Activated CD8-positive, alpha-beta memory T cell treated with anti-CD3 and anti-CD28 coated beads, Interleukin-2, amount 50 U/mL, for 4 hours (primary cell): ENCODE data around the gene C1S.
"Not testable (repeated sequence)": the region's sequence is repeated elsewhere in the genome, so short reads cannot be mapped to it uniquely, and the experiment has no call there.

Experiments
- DNase-seq: peaks from one replicate; pipeline ENCODE4 v3.0.0-alpha.2; 2020

Gene C1S

GRCh38 chr12:7047306-7047705 is 13.2 kb upstream of the C1S start:
- no peak for DNase-seq

- DNase-seq: not testable (repeated sequence)
These were observed 11.0 kb upstream of the C1S start for GRCh38 chr12:7049445-7049951.

- not testable (repeated sequence) for DNase-seq
These were observed 10.5 kb upstream of the C1S start for GRCh38 chr12:7049973-7050372.

- DNase-seq: no peak
These were observed 5.6 kb upstream of the C1S start for GRCh38 chr12:7054925-7055324.

GRCh38 chr12:7055736-7056135 is 4.8 kb upstream of the C1S start:
- not testable (repeated sequence) for DNase-seq

- no peak for DNase-seq
These were observed 2.2 kb upstream of the C1S start for GRCh38 chr12:7058163-7058845.

- DNase-seq: no peak
These were observed 1.6 kb upstream of the C1S start for GRCh38 chr12:7058850-7059395.

- DNase-seq: no peak
These were observed 738 bp upstream of the C1S start for GRCh38 chr12:7059780-7060179.

GRCh38 chr12:7061138-7061537 is 620 bp downstream of the C1S start:
- no peak for DNase-seq

GRCh38 chr12:7061596-7061995 is 1.1 kb downstream of the C1S start:
- DNase-seq: no peak

GRCh38 chr12:7064516-7064915 is 4.0 kb downstream of the C1S start:
- DNase-seq: no peak

GRCh38 chr12:7065073-7065623 is 4.6 kb downstream of the C1S start:
- no peak for DNase-seq

GRCh38 chr12:7066596-7066995 is 6.1 kb downstream of the C1S start:
- no peak for DNase-seq

GRCh38 chr12:7067096-7067495 is 6.6 kb downstream of the C1S start:
- DNase-seq: no peak

- DNase-seq: no peak
These were observed 7.9 kb downstream of the C1S start for GRCh38 chr12:7068240-7068993.

GRCh38 chr12:7068994-7069346 is 8.5 kb downstream of the C1S start:
- no peak for DNase-seq

GRCh38 chr12:7069386-7069785 is 8.9 kb downstream of the C1S start:
- no peak for DNase-seq

- DNase-seq: no peak
These were observed 11.5 kb downstream of the C1S start for GRCh38 chr12:7072035-7072434.

GRCh38 chr12:7072554-7072953 is 12.0 kb downstream of the C1S start:
- DNase-seq: no peak

- DNase-seq: no peak
These were observed 13.4 kb downstream of the C1S start for GRCh38 chr12:7073946-7074345.

GRCh38 chr12:7075518-7075917 is 15.0 kb downstream of the C1S start:
- no peak for DNase-seq

GRCh38 chr12:7075939-7076338 is 15.4 kb downstream of the C1S start:
- no peak for DNase-seq

GRCh38 chr12:7076493-7076892 is 16.0 kb downstream of the C1S start:
- DNase-seq: no peak

- DNase-seq: no peak
These were observed 17.6 kb downstream of the C1S start for GRCh38 chr12:7078163-7078562.
